Measurements from ENCODE around the gene SORCS2.

GRCh38 chr4:7299908-7300710, 107.8 kb downstream of the SORCS2 start:
- TF ChIP-seq POLR2AphosphoS5 (IDR thresholded peaks at IDR 0.05; ENCODE audit: borderline replicate concordance, low read depth, low read length) (no peak), FOXP2 (optimal IDR thresholded peaks at IDR 0.05; ENCODE audit: control extremely low read depth, extremely low read length, insufficient read depth) (no peak), EZH2 (IDR thresholded peaks at IDR 0.05) (no peak)

All from SK-N-MC (cell line).